Measurements from ENCODE around the gene PRIM1.

GRCh38 chr12:56695327-56696101, 56.6 kb downstream of the PRIM1 start:
- TF ChIP-seq, protein P1, sequence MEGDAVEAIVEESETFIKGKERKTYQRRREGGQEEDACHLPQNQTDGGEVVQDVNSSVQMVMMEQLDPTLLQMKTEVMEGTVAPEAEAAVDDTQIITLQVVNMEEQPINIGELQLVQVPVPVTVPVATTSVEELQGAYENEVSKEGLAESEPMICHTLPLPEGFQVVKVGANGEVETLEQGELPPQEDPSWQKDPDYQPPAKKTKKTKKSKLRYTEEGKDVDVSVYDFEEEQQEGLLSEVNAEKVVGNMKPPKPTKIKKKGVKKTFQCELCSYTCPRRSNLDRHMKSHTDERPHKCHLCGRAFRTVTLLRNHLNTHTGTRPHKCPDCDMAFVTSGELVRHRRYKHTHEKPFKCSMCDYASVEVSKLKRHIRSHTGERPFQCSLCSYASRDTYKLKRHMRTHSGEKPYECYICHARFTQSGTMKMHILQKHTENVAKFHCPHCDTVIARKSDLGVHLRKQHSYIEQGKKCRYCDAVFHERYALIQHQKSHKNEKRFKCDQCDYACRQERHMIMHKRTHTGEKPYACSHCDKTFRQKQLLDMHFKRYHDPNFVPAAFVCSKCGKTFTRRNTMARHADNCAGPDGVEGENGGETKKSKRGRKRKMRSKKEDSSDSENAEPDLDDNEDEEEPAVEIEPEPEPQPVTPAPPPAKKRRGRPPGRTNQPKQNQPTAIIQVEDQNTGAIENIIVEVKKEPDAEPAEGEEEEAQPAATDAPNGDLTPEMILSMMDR (IDR thresholded peaks at IDR 0.05): no peak
- TF ChIP-seq POLR2A (IDR thresholded peaks at IDR 0.05): no peak

All from uterus (tissue), 2 donors.